Measurements from ENCODE around the gene SERPINA3.

GRCh38 chr14:94612580-94613554, 676 bp downstream of the SERPINA3 start:
- TF ChIP-seq CTCF (IDR thresholded peaks at IDR 0.05): no peak
- no peak for TF ChIP-seq NR2C2 (CRISPR knock-in tag; IDR thresholded peaks at IDR 0.05)
- no peak for TF ChIP-seq RELA (CRISPR knock-in tag; IDR thresholded peaks at IDR 0.05; ENCODE audit: borderline replicate concordance)
- TF ChIP-seq FOXP1 (CRISPR knock-in tag; IDR thresholded peaks at IDR 0.05; ENCODE audit: borderline replicate concordance): no peak
- TF ChIP-seq ZNF232 (CRISPR knock-in tag; IDR thresholded peaks at IDR 0.05): no peak
- no peak for TF ChIP-seq TP53 (CRISPR knock-in tag; IDR thresholded peaks at IDR 0.05)
- no peak for TF ChIP-seq USF2 (CRISPR knock-in tag; IDR thresholded peaks at IDR 0.05)
- TF ChIP-seq ATF2 (CRISPR knock-in tag; IDR thresholded peaks at IDR 0.05; ENCODE audit: borderline replicate concordance, low read depth): no peak
- no peak for TF ChIP-seq MAX (CRISPR knock-in tag; IDR thresholded peaks at IDR 0.05)
- TF ChIP-seq OVOL2 (CRISPR knock-in tag; IDR thresholded peaks at IDR 0.05; ENCODE audit: borderline replicate concordance): no peak
- no peak for TF ChIP-seq ZNF425 (CRISPR knock-in tag; conservative IDR thresholded peaks at IDR 0.05)
- TF ChIP-seq JUN (CRISPR knock-in tag; IDR thresholded peaks at IDR 0.05): no peak
- no peak for TF ChIP-seq NR1H2 (CRISPR knock-in tag; IDR thresholded peaks at IDR 0.05)
